AG04449 (cell line): Measurements from ENCODE around the gene PCBP4.

Experiments used
- CTCF ChIA-PET: fragments of 350-600 bp; formaldehyde crosslinking; extraction: SDS; loops from one replicate; lab custom pipeline; 2021; ENCODE audit warnings: antibody characterized with exemption; lab: Yijun Ruan, JAX
- POLR2A ChIA-PET: fragments of 400-600, 350-600 bp; formaldehyde crosslinking; extraction: SDS; loops from one replicate; lab custom pipeline; 2020; ENCODE audit warnings: antibody characterized with exemption, inconsistent platforms; lab: Yijun Ruan, JAX
- DNase-seq: peaks from one replicate; pipeline ENCODE4 v3.0.0-alpha.2; 2010; ENCODE audit warnings: low read depth, low spot score
- H3K4me3 ChIP-seq: 2 replicates; pipeline ENCODE4 v1.5.1; 2011; ENCODE audit warnings: low read depth, mild to moderate bottlenecking, control low read depth, low read length
- CTCF ChIP-seq: IDR thresholded peaks from one replicate; pipeline ENCODE4 v1.5.1; 2011; ENCODE audit warnings: mild to moderate bottlenecking, moderate library complexity, low read length, control low read depth, inconsistent platforms; ENCODE audit not compliant: insufficient read depth; ENCODE audit errors: missing control alignments

The PCBP4 gene

GRCh38 chr3:51980253-51980652, 13.0 kb upstream of the PCBP4 start:
- no peak for DNase-seq
- CTCF ChIA-PET, result interaction anchor here (1.4 to 3.7 kb wide), 2 partner anchors 12 to 38 kb away, joined by 3 to 20 read pairs; partner anchors contain the start of genes PARP3 and RRP9
- no peak for TF ChIP-seq CTCF
- no peak overlapping the region for H3K4me3 ChIP-seq
- POLR2A ChIA-PET, result no interaction called here

GRCh38 chr3:51978143-51978502, 10.9 kb upstream of the PCBP4 start:
- POLR2A ChIA-PET, result no interaction called here
- CTCF ChIA-PET, result interaction anchor here (3.7 kb wide), 1 partner anchor 36 kb away, joined by 20 read pairs; the partner anchor contains the start of genes PARP3 and RRP9
- no peak for TF ChIP-seq CTCF
- no peak for DNase-seq
- H3K4me3 ChIP-seq, result no peak overlapping the region

GRCh38 chr3:51977446-51978142, 10.3 kb upstream of the PCBP4 start:
- no peak for DNase-seq
- no peak for TF ChIP-seq CTCF
- no peak overlapping the region for H3K4me3 ChIP-seq
- POLR2A ChIA-PET, result no interaction called here
- CTCF ChIA-PET, result interaction anchor here (3.7 kb wide), 1 partner anchor 36 kb away, joined by 20 read pairs; the partner anchor contains the start of genes PARP3 and RRP9

- ChIA-PET CTCF (interaction anchor here (3.3 to 5.4 kb wide), 4 partner anchors 14 to 34 kb away, joined by 23 to 74 read pairs (median 50); partner anchors contain the start of genes GPR62, PARP3 and RRP9), POLR2A (no interaction called here)
- DNase-seq, result no peak
- TF ChIP-seq CTCF, result peak; percentile 4
- peak overlapping the region; percentile 89 for H3K4me3 ChIP-seq
Observed at GRCh38 chr3:51975852-51976549, 8.7 kb upstream of the PCBP4 start.

- CTCF ChIA-PET, result interaction anchor here (0.6 to 5.6 kb wide), 13 partner anchors 8 to 161 kb away, joined by 3 to 80 read pairs (median 7); partner anchors contain the start of genes ACY1, GPR62, PARP3 and RPL29
- POLR2A ChIA-PET, result interaction anchor here (0.6 to 1.9 kb wide), 5 partner anchors 17 to 173 kb away, joined by 3 to 8 read pairs (median 3); partner anchors contain the start of gene PARP3
- no peak for TF ChIP-seq CTCF
- DNase-seq, result no peak
- H3K4me3 ChIP-seq, result peak within 1 kb of the TSS; percentile 89
Observed at GRCh38 chr3:51974963-51975851, 8.0 kb upstream of the PCBP4 start, which contains the start of gene ABHD14A. TSS of gene ABHD14A (plus strand) at chr3:51975064. CDS start at chr3:51975136, 72 bp downstream.
